ENCODE measurements around the gene GRM4. TPM values are rescaled to one million over a fixed set of nuclear protein-coding genes. Genes with fewer than 3 reads are reported as not detected.

GRM4 gene
- total RNA-seq, 1 donor from 2014 or later, result 0.29 TPM

DNA sequence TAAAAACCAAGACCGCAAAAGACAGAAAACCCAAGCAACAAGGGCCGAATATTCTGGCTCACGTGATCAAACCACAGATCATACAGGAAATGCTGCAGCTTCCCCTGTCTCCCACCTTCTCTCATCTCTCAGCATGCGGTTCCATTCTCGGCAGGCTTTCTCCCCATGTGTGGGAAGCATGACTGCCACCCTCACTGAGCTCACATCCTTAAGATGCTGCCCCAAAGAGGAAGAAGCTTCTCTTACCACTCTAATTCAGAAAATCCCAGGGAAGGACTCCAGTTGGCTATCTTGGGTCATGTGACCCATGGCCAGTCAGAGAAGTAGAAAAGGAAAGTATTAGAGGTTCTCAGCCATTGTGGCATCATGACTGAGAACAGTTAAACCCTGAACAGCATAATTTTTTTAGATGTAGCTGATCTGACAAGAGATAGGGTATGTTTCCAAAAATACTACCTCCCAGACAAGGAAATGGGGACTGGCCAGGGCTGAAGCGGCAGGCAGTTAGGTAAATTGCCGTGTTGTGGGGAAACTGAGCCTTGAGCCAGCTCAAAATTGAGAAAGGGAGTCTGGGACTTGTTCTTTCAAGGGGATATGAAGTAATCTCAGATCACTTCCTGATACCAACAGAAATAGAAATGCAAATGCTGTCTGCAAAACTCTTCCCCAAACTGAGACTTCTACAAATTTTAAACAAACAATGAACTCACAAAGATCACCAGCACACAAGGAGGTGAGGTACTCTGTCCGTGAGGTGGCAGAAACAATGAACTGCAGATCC is 37.1 kb upstream of the GRM4 start:
- H3K9me3 ChIP-seq, result no peaks in the 10 kb centered on the region
- peak overlapping the region; percentile 40 for H3K27ac ChIP-seq
- ATAC-seq (peak; percentile 92), DNase-seq (peak; percentile 63)
- H3K4me1 ChIP-seq, result no peaks in the 10 kb centered on the region
- H3K36me3 ChIP-seq, result no peaks in the 10 kb centered on the region
- H3K4me3 ChIP-seq, result no peak overlapping the region
- H3K27me3 ChIP-seq, result no peaks in the 10 kb centered on the region
- TF ChIP-seq CTCF (IDR thresholded peaks at IDR 0.05), result no peak
- intact Hi-C loops (cut with DNase I), result no loop called here

DNA sequence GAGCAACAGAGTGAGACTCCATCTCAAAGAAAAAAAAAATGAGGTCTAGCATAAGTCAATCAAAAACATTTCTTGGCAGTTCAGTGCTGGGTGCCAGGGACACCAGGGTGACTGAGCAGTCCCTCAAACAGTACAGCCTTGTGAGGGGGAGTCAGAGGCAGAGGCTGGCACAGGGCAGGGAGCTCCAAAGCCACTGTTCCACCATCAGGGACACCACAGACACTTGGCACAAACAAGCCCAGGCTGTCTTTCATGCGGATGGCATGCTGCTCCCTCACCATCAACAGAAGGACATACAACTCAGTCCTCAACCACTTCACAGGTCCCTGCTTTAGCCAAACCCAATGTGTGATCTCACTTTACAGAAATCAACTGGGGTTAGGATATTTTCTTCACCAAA is 36.0 kb upstream of the GRM4 start:
- no peaks in the 10 kb centered on the region for H3K4me1 ChIP-seq
- no peaks in the 10 kb centered on the region for H3K9me3 ChIP-seq
- no peak overlapping the region for H3K4me3 ChIP-seq
- H3K27me3 ChIP-seq, result no peaks in the 10 kb centered on the region
- no peaks in the 10 kb centered on the region for H3K36me3 ChIP-seq
- no peak overlapping the region for H3K27ac ChIP-seq
- ATAC-seq (no peak), DNase-seq (peak; percentile 42)
- no peak for TF ChIP-seq CTCF (IDR thresholded peaks at IDR 0.05)
- intact Hi-C loops (cut with DNase I), result no loop called here

GRCh38 chr6:34179106-34179720 is 33.3 kb upstream of the GRM4 start:
- no peaks in the 10 kb centered on the region for H3K27me3 ChIP-seq
- H3K9me3 ChIP-seq, result no peaks in the 10 kb centered on the region
- no peak overlapping the region for H3K27ac ChIP-seq
- TF ChIP-seq CTCF (IDR thresholded peaks at IDR 0.05), result no peak
- ATAC-seq (no peak), DNase-seq (peak; percentile 61)
- H3K4me1 ChIP-seq, result no peaks in the 10 kb centered on the region
- no peak overlapping the region for H3K4me3 ChIP-seq
- H3K36me3 ChIP-seq, result no peaks in the 10 kb centered on the region
- intact Hi-C loops (cut with DNase I), result no loop called here

DNA sequence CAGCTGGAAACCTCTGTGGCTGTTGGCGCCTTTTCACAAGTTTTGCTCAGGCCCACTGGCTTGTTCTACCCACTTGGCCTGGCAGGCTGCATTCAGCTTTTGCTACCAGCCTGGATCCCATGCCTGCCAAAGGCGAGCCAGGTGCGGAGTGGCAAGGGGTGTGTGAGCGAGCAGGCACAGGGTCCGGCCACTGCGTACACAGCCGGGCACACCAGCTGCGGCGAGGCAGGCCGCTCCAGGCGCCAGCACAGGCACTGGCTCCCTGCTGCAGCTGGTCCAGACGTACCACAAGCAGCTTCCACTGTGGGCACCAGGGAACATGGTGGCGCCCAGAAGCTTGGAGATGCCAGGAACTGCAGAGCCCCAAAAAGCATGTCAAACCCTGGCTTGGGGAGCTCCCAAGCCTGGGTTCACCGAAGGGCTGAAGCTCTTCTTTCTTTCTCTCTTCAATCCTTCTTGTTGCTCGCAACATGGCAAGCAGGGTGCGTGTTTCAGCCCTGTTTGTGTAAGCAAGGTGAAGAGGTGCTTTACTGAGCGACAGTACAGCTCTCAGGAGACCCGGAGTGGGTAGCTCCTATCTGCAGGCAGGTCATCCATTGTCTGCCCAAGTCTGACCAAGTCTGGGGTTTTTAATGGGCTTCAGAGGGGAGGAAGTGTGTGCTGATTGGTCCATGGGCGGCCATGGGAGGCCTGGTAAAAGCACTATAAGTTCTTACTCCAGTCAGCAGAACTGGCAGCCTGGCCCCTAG is 32.6 kb upstream of the GRM4 start:
- TF ChIP-seq CTCF (IDR thresholded peaks at IDR 0.05), result no peak
- no peak for ATAC-seq
- Histone ChIP-seq H3K4me3 (no peak overlapping the region), H3K4me1 (no peaks in the 10 kb centered on the region), H3K36me3 (no peaks in the 10 kb centered on the region), H3K9me3 (no peaks in the 10 kb centered on the region), H3K27ac (no peak overlapping the region), H3K27me3 (no peaks in the 10 kb centered on the region)
- DNase-seq, result peak; percentile 60
- intact Hi-C loops (cut with DNase I), result no loop called here

DNA sequence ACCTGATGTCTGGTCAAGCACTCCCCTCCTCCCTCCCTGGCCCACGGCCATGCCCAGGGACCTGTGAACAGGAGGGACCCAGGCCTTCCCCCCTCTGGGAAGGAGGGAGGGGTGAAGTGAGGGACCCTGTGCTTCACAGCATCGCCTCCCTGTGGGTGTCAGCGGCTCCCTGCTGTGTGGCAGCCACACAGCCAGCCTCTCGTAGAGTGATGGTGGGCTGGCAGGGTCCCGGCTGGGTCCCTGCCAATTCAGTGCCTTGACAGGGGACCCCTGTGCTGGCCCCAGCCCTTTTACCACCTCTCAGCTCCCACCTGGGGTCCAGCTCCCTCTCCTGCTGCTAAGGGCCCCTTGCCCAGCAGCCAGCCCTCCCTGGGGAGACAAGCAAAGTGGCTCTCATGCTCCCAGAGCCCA is 31.3 kb upstream of the GRM4 start:
- no peak for TF ChIP-seq CTCF (IDR thresholded peaks at IDR 0.05)
- intact Hi-C loops (cut with DNase I), result no loop called here
- no peak overlapping the region for H3K27ac ChIP-seq
- no peak overlapping the region for H3K4me3 ChIP-seq
- H3K9me3 ChIP-seq, result no peaks in the 10 kb centered on the region
- no peaks in the 10 kb centered on the region for H3K27me3 ChIP-seq
- ATAC-seq, result no peak
- no peaks in the 10 kb centered on the region for H3K36me3 ChIP-seq
- DNase-seq, result peak; percentile 60
- H3K4me1 ChIP-seq, result no peaks in the 10 kb centered on the region

All from upper lobe of right lung (tissue), 1 donor.